Measurements from ENCODE around the gene KAZN.

Gene KAZN

DNA sequence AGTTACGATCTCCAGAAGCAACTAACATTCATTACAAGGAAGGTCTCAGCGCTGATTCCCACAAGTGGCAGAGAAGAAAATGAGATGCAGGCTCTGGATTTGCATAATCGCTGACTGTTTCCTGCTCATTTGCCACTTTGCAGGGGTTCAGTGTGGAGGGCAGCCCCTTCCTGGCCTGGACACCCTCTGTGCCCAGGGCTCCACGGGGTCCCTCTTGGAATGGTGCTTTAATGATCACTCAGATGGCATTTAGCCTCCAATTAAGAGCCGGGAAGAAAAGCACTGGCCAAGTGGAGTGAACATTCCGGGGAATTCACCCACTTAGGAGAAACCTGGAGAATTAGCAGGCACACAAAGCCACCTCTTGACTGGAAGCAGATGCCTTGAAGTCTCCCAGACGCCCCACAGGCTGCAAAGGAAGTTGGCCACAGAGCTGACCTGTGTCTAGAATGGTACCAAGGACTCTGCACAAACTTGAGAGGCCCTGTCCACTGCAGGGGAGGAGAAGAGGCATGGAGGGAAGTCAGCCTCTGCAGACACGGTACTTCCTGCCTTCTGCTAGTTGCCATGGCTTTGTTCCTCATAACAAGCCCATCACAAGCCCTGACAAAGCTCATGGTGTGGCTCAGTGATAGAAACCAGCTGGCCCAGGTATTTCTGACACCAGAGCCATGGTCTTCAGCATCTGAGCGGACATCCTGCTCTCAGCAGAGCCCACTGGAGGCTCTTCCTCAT, 157.2 kb downstream of the KAZN start:
- TF ChIP-seq ISL1 (CRISPR knock-in tag; IDR thresholded peaks at IDR 0.05) (no peak), ZFP30 (CRISPR knock-in tag; IDR thresholded peaks at IDR 0.05) (no peak), TOX (CRISPR knock-in tag; IDR thresholded peaks at IDR 0.05; ENCODE audit: borderline replicate concordance) (no peak), ZNF70 (CRISPR knock-in tag; IDR thresholded peaks at IDR 0.05) (no peak), ZC3H10 (CRISPR knock-in tag; IDR thresholded peaks at IDR 0.05) (no peak)
- TF ChIP-seq, protein P1, sequence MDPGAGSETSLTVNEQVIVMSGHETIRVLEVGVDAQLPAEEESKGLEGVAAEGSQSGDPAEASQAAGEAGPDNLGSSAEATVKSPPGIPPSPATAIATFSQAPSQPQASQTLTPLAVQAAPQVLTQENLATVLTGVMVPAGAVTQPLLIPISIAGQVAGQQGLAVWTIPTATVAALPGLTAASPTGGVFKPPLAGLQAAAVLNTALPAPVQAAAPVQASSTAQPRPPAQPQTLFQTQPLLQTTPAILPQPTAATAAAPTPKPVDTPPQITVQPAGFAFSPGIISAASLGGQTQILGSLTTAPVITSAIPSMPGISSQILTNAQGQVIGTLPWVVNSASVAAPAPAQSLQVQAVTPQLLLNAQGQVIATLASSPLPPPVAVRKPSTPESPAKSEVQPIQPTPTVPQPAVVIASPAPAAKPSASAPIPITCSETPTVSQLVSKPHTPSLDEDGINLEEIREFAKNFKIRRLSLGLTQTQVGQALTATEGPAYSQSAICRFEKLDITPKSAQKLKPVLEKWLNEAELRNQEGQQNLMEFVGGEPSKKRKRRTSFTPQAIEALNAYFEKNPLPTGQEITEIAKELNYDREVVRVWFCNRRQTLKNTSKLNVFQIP (CRISPR knock-in tag; IDR thresholded peaks at IDR 0.05; ENCODE audit: borderline replicate concordance, low read depth): no peak
- ATAC-seq: no peak

DNA sequence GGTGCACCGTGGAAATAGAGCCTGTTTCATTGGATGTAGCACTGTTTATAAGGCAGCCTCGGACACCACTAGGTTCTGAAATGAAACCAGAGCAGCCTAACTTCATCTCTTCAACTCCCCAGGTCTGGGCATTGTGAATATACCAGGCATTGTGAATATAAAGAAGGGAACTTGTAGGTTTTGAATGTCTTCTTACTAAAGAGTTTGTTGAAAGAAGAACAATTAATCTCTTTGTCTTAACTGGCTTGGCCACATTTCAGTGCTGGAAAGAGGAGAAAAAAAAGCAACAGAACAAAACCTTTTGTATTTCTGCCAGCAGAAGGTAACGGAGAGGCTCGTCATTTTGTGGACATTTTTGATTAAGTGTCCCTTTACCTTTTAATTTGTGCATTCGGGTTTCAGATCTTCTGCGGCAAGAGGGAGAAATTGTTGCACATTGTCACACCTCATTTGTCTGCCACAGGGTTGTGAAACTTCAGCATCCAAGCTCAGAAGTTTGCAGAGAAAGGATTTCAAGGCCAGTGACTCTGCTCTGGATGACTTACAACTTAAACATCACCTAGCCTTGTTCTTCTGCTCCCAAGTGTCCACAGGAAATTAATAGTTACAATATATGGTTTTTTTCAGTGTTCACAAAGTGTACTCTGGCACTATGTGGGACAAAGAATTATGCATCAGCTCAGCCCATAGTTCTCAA, 158.3 kb downstream of the KAZN start:
- no peak for ATAC-seq
- TF ChIP-seq, protein P2, sequence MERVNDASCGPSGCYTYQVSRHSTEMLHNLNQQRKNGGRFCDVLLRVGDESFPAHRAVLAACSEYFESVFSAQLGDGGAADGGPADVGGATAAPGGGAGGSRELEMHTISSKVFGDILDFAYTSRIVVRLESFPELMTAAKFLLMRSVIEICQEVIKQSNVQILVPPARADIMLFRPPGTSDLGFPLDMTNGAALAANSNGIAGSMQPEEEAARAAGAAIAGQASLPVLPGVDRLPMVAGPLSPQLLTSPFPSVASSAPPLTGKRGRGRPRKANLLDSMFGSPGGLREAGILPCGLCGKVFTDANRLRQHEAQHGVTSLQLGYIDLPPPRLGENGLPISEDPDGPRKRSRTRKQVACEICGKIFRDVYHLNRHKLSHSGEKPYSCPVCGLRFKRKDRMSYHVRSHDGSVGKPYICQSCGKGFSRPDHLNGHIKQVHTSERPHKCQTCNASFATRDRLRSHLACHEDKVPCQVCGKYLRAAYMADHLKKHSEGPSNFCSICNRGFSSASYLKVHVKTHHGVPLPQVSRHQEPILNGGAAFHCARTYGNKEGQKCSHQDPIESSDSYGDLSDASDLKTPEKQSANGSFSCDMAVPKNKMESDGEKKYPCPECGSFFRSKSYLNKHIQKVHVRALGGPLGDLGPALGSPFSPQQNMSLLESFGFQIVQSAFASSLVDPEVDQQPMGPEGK (CRISPR knock-in tag; IDR thresholded peaks at IDR 0.05; ENCODE audit: borderline replicate concordance): no peak

DNA sequence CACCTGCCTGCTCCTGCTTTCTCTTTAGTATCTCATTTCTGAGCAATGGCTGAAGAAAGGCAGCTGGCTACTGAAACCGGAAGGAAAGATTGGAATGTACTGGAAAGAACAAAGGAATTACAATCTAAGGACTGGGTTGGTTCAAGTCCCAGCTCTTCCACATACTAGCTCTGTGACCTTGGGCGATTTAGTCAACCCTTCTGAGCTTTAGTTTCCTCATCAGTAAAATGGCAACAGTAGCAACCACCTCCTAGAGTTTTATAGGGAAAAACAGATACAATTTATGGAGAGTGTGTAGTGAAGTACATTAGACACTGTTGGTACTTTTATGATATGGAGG, 158.8 kb downstream of the KAZN start:
- no peak for ATAC-seq
- TF ChIP-seq, protein P1 (CRISPR knock-in tag; IDR thresholded peaks at IDR 0.05; ENCODE audit: borderline replicate concordance, low read depth): no peak
- TF ChIP-seq ZNF565 (CRISPR knock-in tag; conservative IDR thresholded peaks at IDR 0.05; ENCODE audit: low read depth) (no peak), ISL1 (CRISPR knock-in tag; IDR thresholded peaks at IDR 0.05) (no peak), TOX (CRISPR knock-in tag; IDR thresholded peaks at IDR 0.05; ENCODE audit: borderline replicate concordance) (no peak), RARB (CRISPR knock-in tag; IDR thresholded peaks at IDR 0.05) (no peak), SNAI2 (CRISPR knock-in tag; IDR thresholded peaks at IDR 0.05) (no peak), OSR1 (CRISPR knock-in tag; IDR thresholded peaks at IDR 0.05) (no peak), ARNTL (CRISPR knock-in tag; IDR thresholded peaks at IDR 0.05; ENCODE audit: borderline replicate concordance, low read depth) (no peak), PPARA (CRISPR knock-in tag; IDR thresholded peaks at IDR 0.05; ENCODE audit: borderline replicate concordance) (no peak)

DNA sequence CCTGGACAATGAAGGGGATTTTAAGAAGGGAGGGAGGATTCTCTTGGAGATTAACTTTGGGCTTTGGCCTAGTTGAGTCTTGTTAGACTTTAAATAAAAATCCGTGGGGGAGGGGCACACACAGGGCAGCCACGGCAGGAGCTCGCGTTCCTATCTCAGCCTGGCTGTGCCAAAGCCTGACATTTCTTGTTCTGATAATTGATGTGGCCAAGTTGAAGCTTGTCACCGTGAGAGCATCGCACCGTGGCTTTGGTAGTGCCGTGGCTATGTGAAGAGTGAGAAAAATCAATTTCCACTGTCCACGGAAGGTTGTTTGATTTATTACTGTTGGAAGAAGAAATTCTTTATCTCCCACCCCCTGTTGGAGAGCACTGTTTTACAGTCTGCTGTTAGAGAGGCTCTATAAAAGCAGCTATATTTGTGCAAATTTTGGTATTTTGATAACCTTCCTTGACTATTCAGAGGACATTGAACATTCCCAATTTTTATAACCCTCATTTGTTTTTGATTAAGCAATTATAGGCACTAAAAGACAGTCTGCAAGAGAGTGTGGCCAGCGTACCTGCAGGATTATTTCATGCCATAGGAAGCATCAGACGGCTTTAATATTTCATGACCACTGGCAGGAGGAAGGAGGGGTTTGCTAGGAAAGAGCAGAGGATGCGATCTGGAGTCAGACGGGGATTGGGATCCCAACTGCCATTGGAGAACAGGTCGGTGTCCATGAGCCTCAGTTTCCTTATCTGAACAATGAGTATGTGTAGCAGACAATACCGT, 160.7 kb downstream of the KAZN start:
- TF ChIP-seq, protein P3, sequence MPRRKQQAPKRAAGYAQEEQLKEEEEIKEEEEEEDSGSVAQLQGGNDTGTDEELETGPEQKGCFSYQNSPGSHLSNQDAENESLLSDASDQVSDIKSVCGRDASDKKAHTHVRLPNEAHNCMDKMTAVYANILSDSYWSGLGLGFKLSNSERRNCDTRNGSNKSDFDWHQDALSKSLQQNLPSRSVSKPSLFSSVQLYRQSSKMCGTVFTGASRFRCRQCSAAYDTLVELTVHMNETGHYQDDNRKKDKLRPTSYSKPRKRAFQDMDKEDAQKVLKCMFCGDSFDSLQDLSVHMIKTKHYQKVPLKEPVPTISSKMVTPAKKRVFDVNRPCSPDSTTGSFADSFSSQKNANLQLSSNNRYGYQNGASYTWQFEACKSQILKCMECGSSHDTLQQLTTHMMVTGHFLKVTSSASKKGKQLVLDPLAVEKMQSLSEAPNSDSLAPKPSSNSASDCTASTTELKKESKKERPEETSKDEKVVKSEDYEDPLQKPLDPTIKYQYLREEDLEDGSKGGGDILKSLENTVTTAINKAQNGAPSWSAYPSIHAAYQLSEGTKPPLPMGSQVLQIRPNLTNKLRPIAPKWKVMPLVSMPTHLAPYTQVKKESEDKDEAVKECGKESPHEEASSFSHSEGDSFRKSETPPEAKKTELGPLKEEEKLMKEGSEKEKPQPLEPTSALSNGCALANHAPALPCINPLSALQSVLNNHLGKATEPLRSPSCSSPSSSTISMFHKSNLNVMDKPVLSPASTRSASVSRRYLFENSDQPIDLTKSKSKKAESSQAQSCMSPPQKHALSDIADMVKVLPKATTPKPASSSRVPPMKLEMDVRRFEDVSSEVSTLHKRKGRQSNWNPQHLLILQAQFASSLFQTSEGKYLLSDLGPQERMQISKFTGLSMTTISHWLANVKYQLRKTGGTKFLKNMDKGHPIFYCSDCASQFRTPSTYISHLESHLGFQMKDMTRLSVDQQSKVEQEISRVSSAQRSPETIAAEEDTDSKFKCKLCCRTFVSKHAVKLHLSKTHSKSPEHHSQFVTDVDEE (CRISPR knock-in tag; IDR thresholded peaks at IDR 0.05): no peak
- no peak for TF ChIP-seq ZNF70 (CRISPR knock-in tag; IDR thresholded peaks at IDR 0.05)
- no peak for TF ChIP-seq ZFP30 (CRISPR knock-in tag; IDR thresholded peaks at IDR 0.05)
- no peak for TF ChIP-seq RARB (CRISPR knock-in tag; IDR thresholded peaks at IDR 0.05)
- no peak for TF ChIP-seq ZNF565 (CRISPR knock-in tag; conservative IDR thresholded peaks at IDR 0.05; ENCODE audit: low read depth)
- no peak for TF ChIP-seq GLIS3 (CRISPR knock-in tag; IDR thresholded peaks at IDR 0.05)
- TF ChIP-seq, protein P1 (CRISPR knock-in tag; IDR thresholded peaks at IDR 0.05; ENCODE audit: borderline replicate concordance, low read depth): no peak
- TF ChIP-seq ZFP3 (CRISPR knock-in tag; IDR thresholded peaks at IDR 0.05): no peak
- no peak for TF ChIP-seq ZC3H10 (CRISPR knock-in tag; IDR thresholded peaks at IDR 0.05)
- ATAC-seq: no peak
